ENCODE data around the gene ULK2.
A peak's percentile ranks its signal among the peaks of the same experiment; 100 is the strongest.
"Not testable (repeated sequence)": the region's sequence is repeated elsewhere in the genome, so short reads cannot be mapped to it uniquely, and the experiment has no call there.

ULK2 gene

GRCh38 chr17:19867329-19868078 is at the start of gene ULK2:
ULK2 (minus strand) TSS chr17:19867936; CDS start chr17:19867417, 519 bp downstream.
- peak; percentile 89 for DNase-seq (ENCODE audit: low spot score)

DNA sequence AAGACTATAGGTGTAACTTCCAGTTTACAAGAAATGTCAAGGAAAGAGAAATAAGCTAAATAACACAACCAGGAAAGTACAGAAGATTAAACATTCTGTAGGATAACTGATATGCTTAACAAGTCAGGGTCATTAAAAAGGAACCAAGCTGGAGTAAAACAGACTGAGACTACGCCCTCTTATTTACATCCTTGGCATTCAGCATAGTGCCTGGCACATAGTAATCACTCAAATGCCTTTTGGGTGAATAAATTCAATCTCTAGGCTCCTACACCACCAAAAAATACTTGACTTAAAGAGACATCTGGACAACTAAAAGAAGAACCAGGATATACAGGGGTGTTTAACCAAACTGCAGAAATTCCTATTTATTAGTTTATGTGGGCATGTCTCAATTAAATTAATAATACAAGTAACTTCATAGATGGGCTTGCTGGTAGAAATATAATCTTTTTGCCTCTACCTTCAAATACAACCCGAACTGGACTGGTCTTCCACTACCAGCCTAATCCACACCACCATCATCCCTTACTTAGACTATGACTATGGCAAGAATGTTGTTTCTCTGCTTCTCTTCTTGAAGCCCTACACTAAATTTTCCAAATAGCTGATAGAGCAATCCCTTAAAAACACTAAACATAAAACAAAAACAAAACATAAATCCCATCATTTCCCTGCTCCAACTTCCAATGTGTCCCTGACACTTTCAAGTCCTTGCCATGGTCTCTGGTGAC is 47.7 kb upstream of the ULK2 start:
- no peak for DNase-seq (ENCODE audit: low spot score)

DNA sequence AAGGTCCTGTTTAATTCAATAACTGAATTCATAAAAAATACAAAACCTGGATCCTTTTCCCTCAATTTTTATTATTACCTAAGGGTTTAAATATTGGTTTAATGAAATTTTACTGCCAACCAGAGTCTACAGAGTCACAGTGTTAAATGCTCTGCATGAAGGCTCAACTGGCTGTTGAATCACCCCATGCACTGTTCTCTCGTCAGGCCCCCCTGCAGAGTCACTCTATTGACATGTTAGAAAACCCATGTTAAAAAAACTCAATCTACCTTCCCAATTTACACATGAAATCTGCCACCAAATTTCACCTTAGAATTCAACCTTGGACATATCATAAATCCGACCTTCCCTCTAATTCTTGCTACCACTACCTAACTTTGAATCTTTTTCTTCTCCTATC is 43.3 kb upstream of the ULK2 start:
- DNase-seq (ENCODE audit: low spot score): no peak

DNA sequence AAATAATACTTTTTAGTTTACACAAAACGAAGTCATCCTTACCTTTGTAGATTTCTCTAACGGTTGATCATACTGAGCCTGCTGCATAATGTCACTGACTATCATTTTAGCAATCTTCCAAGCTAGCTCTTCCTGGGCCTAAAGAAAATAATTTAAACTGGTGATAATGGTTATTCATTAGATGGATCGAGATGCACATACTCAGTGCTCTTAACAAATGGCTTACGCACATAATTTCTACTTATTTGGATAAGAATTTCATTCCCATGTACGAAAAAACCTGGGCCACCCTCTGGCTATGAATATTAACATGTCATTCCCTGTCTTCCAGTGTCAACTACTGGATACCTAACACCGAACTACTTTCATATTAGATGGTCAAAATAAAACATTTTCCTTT is 41.4 kb upstream of the ULK2 start:
- no peak for DNase-seq (ENCODE audit: low spot score)

- DNase-seq (ENCODE audit: low spot score): no peak
These were observed 37.8 kb upstream of the ULK2 start for GRCh38 chr17:19905502-19905901.

GRCh38 chr17:19904924-19905323 is 37.2 kb upstream of the ULK2 start:
- DNase-seq (ENCODE audit: low spot score): no peak

- peak; percentile 54 for DNase-seq (ENCODE audit: low spot score)
These were observed 36.7 kb upstream of the ULK2 start for GRCh38 chr17:19904412-19904811.

- no peak for DNase-seq (ENCODE audit: low spot score)
These were observed 33.1 kb upstream of the ULK2 start for GRCh38 chr17:19900809-19901208.

DNA sequence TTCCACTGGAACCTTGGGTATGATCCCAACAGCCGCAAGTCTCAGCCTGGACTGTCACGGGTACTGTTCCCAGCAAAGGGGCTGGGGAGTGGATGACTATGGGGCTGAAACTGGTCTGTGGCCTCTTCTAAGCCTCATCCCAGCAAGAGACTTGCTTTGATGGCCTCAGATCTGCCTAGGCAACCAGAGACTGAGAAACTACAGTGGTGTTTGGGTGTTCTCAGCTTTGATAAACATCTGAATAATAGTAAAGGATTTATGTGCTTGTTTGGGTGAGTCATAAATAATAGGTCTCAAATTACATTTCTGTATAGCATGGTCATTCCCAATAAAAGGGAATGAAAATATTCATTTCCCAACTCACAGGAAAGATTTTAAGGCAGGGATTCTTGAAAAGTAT is 30.2 kb upstream of the ULK2 start:
- DNase-seq (ENCODE audit: low spot score): peak; percentile 51

DNA sequence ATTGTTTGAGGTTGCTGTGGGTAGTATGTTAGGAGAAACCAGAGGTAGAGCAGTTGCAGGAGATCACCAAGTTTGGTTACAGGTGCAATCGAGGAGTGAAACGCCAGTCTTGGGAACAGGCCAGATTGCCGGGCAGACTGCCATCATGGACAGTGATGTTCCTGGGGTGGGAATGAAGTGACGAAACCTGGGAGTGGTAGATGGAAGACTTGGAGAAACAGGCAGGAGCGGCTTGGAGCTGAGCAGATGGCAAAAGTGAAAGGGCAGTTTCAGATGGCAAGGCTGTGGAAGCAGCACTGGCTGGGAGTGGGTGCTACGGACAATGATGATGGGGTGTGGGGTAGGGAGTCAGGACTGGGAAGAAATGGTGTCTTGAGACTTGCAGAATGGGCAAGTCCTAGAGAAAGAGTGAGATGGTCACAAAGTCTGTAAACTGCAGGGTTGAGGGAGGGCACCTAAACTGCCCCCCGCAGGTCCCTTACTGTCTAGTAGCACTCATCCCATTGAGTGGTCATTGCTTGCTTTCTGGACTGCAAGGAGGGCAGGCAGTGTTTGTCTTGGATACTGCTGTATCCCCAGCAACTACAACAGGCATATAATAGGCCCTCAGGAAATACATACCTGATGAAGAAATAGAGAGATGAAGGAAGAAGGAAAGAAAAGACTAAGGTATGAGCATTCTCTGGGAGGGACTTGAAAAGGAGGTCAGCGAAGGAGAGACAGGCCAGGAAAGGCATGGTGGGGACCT is 29.5 kb upstream of the ULK2 start:
- no peak for DNase-seq (ENCODE audit: low spot score)

- no peak for DNase-seq (ENCODE audit: low spot score)
These were observed 28.9 kb upstream of the ULK2 start for GRCh38 chr17:19896679-19897078.

- not testable (repeated sequence) for DNase-seq (ENCODE audit: low spot score)
These were observed 22.8 kb upstream of the ULK2 start for GRCh38 chr17:19890554-19890953.

DNA sequence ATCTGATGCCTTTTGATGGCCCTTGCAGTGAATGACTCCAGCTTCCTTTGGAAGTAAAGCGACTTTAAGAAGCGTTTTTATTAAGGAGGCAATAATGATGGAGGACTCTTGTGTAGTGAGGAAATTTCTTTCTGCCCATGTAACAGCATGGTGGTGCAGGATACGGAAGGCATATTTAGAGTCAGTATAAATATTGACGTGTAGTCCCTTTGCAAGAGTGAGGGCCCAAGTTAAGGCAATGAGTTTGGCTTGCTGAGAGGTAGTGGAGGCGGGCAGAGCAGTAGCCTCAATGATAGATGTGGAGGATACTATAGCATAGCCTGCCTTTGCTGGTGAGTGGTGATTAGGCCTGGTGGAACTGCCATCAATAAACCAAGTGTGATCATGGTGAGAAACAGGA is 22.3 kb upstream of the ULK2 start:
- DNase-seq (ENCODE audit: low spot score): not testable (repeated sequence)

GRCh38 chr17:19886116-19886515 is 18.4 kb upstream of the ULK2 start:
- no peak for DNase-seq (ENCODE audit: low spot score)

DNA sequence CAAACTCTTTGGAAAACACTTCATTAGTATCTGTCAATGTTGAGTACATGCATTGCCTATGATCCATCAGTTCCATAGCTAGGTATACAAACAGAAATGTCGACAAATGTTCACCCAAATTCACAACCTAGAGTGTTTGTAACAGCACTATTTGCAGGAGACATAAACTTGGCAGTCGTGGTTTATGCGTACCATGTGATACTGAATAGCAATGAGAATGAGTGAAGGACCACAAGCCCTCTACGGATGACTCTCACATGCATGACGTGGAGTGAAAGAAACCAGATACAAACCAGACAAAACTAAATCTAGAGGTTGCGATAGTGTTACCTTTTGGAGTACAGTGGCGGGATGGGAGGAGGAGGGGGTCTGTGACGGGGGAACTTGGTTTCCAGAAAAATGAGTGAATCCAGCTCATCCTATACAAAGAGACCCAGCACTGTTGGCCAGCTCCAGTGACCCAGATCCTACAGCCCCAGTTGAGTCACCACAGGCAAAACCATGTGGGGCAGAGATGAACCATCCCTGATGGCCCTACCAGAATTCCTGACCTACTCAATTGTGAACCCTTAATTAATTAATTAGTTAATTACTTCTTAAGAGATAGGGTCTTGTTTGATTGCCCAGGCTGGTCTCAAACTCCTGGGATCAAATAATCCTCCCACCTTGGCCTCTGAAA is 15.9 kb upstream of the ULK2 start:
- DNase-seq (ENCODE audit: low spot score): no peak

GRCh38 chr17:19880393-19880792 is 12.7 kb upstream of the ULK2 start:
- no peak for DNase-seq (ENCODE audit: low spot score)

- DNase-seq (ENCODE audit: low spot score): no peak
These were observed 9.7 kb upstream of the ULK2 start for GRCh38 chr17:19877364-19877945.

DNA sequence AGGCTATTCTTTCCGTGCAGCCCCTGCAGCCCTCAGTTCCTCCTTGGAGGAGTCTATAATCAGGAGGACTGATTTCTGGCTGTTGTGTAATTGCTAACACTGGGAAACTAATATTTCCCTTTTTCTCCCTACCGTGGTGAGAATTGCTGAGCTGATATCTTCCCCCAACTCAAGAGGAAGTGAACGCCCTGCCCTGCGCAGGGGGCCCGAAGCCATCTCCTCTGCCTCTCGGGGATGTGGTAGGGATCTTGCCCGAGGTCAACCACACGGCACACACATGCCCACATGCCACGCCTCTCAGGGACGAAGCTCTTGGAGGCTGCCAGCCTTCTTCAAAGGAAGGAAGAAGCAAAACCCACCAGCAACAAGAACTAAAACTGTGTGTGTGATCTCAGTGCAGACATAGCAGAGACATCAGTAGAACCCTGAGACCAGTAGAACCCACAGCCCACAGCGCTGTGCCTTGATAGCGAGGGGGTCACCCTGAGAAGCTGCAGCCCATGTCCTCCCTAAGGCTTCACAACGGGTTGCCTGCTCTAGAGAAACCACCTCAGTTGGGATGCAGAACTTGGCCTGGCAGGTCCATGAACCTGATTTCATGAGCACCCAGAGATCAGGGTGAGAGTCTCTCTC is 8.9 kb upstream of the ULK2 start:
- no peak for DNase-seq (ENCODE audit: low spot score)

- DNase-seq (ENCODE audit: low spot score): no peak
These were observed 6.5 kb upstream of the ULK2 start for GRCh38 chr17:19874256-19874655.

DNA sequence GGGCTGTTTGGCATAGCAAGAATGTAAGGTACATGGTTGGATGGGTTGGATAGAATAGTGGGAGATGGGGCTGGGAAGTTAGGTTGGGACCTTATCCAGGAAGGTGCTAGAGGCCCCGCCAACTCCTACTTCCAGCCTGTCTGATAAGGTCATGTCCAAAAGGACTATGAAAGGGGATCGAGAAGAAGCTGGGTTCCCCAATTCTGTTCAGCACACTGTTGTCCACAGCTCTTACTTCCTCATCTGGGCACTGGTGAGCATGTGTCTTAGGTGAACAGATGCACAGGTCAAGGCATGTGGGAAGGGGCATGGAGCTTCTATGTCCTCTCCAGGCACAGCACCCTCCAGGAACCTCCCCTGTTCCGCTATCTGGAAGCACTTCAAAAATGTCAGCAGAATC is 5.6 kb upstream of the ULK2 start:
- no peak for DNase-seq (ENCODE audit: low spot score)

DNA sequence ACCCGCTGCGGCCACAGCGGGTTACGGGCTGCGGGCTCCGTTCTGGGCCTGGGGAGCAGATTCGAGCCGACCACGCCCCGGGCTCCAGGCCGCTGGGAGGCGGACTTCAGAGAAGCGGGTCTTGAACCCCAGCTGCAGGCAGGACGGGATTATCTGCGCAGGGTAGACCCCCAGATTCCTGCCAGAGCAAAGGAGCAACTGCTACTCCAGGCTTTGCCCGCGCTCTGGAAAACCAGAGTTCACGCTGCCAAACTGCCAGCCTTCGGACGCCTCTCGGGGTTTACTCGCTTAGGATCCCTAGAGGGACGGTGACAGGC is 301 bp upstream of the ULK2 start:
- DNase-seq (ENCODE audit: low spot score): no peak

DNA sequence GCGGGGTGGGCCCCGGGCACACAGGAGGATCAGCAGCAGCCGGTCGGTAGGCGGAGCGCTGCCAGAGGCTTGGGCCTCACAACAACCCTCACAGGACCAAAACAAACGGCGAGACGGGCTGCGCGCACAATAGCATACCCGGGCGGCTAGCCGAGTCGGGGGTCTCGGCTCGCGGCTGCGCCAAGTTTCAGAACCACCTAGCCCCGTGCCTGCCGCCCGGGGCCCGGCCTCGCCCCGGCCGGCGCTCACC is 732 bp downstream of the ULK2 start:
- peak; percentile 88 for DNase-seq (ENCODE audit: low spot score)

All from GM03348 (cell line).